Large intestine (tissue), 3 donors: ENCODE results near the gene FYN. TPM values are rescaled to one million over a fixed set of nuclear protein-coding genes. Genes with fewer than 3 reads are reported as not detected.

ENCODE experiments used
- DNase-seq, 2 donors: peaks; one replicate each; pipeline versions ENCODE4 v3.0.0 to v3.0.0-alpha.2; 2013
- H3K27ac ChIP-seq: one replicate; pipeline ENCODE4 v1.5.1; 2013; ENCODE audit warnings: low read length
- H3K27me3 ChIP-seq: 2 replicates; pipeline ENCODE4 v1.6.1; 2013; ENCODE audit warnings: low read length; ENCODE audit not compliant: control insufficient read depth, insufficient read depth
- H3K36me3 ChIP-seq: 2 replicates; pipeline ENCODE4 v1.6.1; 2013; ENCODE audit warnings: low read length; ENCODE audit not compliant: control insufficient read depth, insufficient read depth
- H3K4me1 ChIP-seq: one replicate; pipeline ENCODE4 v1.6.1; 2013; ENCODE audit warnings: low read length; ENCODE audit not compliant: control insufficient read depth, insufficient read depth
- H3K4me3 ChIP-seq: one replicate; pipeline ENCODE4 v1.5.1; 2013; ENCODE audit warnings: low read length
- H3K9me3 ChIP-seq: one replicate; pipeline ENCODE4 v1.6.1; 2013; ENCODE audit warnings: mild to moderate bottlenecking, low read depth, low read length, moderate library complexity; ENCODE audit not compliant: control insufficient read depth
- WGBS: methylation state at CpG from one replicate; pipeline ENCODE4 v1.1.5; 2013; ENCODE audit warnings: low lambda C conversion rate; ENCODE audit not compliant: insufficient coverage; 5-methylcytosine and 5-hydroxymethylcytosine counted together
- polyA plus RNA-seq: library from polyadenylated mRNA; unstranded; fragments of 120-200 nt; gene quantifications from one replicate; pipeline ENCODE4 v1.2.1, GENCODE V29; 2013

Gene FYN
- polyA plus RNA-seq, 1 donor: 46.0 TPM

- no peak overlapping the region for H3K27ac ChIP-seq
- no peak overlapping the region for H3K4me3 ChIP-seq
- WGBS: 75% methylated on average over 1 of the region's 6 CpGs
- H3K4me1 ChIP-seq: no peaks in the 10 kb centered on the region
- no peaks in the 10 kb centered on the region for H3K27me3 ChIP-seq
- DNase-seq: no peak
- no peaks in the 10 kb centered on the region for H3K9me3 ChIP-seq
- H3K36me3 ChIP-seq: no peaks in the 10 kb centered on the region
Measured at GRCh38 chr6:111823012-111823411, 50.2 kb downstream of the FYN start.

GRCh38 chr6:111819458-111819857, 53.8 kb downstream of the FYN start:
- 92% methylated on average over 1 of the region's 3 CpGs for WGBS
- no peak overlapping the region for H3K27ac ChIP-seq
- no peak for DNase-seq
- H3K9me3 ChIP-seq: no peaks in the 10 kb centered on the region
- H3K36me3 ChIP-seq: no peaks in the 10 kb centered on the region
- H3K4me1 ChIP-seq: no peaks in the 10 kb centered on the region
- no peak overlapping the region for H3K4me3 ChIP-seq
- no peaks in the 10 kb centered on the region for H3K27me3 ChIP-seq

- DNase-seq: no peak
- 80% methylated on average over 1 of the region's 5 CpGs for WGBS
- no peaks in the 10 kb centered on the region for H3K9me3 ChIP-seq
- H3K4me1 ChIP-seq: no peaks in the 10 kb centered on the region
- H3K27me3 ChIP-seq: no peaks in the 10 kb centered on the region
- no peak overlapping the region for H3K27ac ChIP-seq
- no peaks in the 10 kb centered on the region for H3K36me3 ChIP-seq
- H3K4me3 ChIP-seq: no peak overlapping the region
Measured at GRCh38 chr6:111818539-111819226, 54.6 kb downstream of the FYN start.

- WGBS: 93% methylated on average over 2 of the region's 6 CpGs
- H3K36me3 ChIP-seq: peaks cover 3% of the 10 kb centered on the region
- no peaks in the 10 kb centered on the region for H3K9me3 ChIP-seq
- H3K27ac ChIP-seq: no peak overlapping the region
- H3K4me1 ChIP-seq: no peaks in the 10 kb centered on the region
- no peak overlapping the region for H3K4me3 ChIP-seq
- no peaks in the 10 kb centered on the region for H3K27me3 ChIP-seq
- no peak for DNase-seq
Measured at GRCh38 chr6:111817451-111818120, 55.7 kb downstream of the FYN start.

GRCh38 chr6:111813677-111814310, 59.5 kb downstream of the FYN start:
- Histone ChIP-seq H3K36me3 (peaks cover 5% of the 10 kb centered on the region), H3K27me3 (no peaks in the 10 kb centered on the region), H3K4me1 (no peaks in the 10 kb centered on the region), H3K27ac (no peak overlapping the region), H3K9me3 (no peaks in the 10 kb centered on the region), H3K4me3 (no peak overlapping the region)
- DNase-seq: no peak
- WGBS: no CpG with 5 or more reads among the region's 8 CpGs

- Histone ChIP-seq H3K4me3 (no peak overlapping the region), H3K9me3 (no peaks in the 10 kb centered on the region), H3K27ac (no peak overlapping the region), H3K36me3 (peaks cover 5% of the 10 kb centered on the region), H3K27me3 (no peaks in the 10 kb centered on the region), H3K4me1 (no peaks in the 10 kb centered on the region)
- no peak for DNase-seq
Measured at GRCh38 chr6:111813237-111813636, 60.0 kb downstream of the FYN start.

GRCh38 chr6:111812060-111813038, 60.9 kb downstream of the FYN start:
- Histone ChIP-seq H3K36me3 (peaks cover 5% of the 10 kb centered on the region), H3K4me1 (no peaks in the 10 kb centered on the region), H3K27ac (no peak overlapping the region), H3K27me3 (no peaks in the 10 kb centered on the region), H3K4me3 (no peak overlapping the region), H3K9me3 (no peaks in the 10 kb centered on the region)
- 100% methylated on average over 2 of the region's 8 CpGs for WGBS
- DNase-seq: no peak

GRCh38 chr6:111810294-111811131, 62.7 kb downstream of the FYN start:
- no peak overlapping the region for H3K27ac ChIP-seq
- no peaks in the 10 kb centered on the region for H3K9me3 ChIP-seq
- no peak for DNase-seq
- H3K4me1 ChIP-seq: no peaks in the 10 kb centered on the region
- H3K4me3 ChIP-seq: no peak overlapping the region
- H3K27me3 ChIP-seq: no peaks in the 10 kb centered on the region
- WGBS: 80% methylated on average over 2 of the region's 10 CpGs
- H3K36me3 ChIP-seq: peaks cover 5% of the 10 kb centered on the region

GRCh38 chr6:111809766-111810165, 63.5 kb downstream of the FYN start:
- Histone ChIP-seq H3K27ac (no peak overlapping the region), H3K4me1 (no peaks in the 10 kb centered on the region)
- no peak for DNase-seq

More at GRCh38 chr6:111809766-111810165, 63.5 kb downstream of the FYN start:
- H3K27me3 ChIP-seq: no peaks in the 10 kb centered on the region
- no peaks in the 10 kb centered on the region for H3K9me3 ChIP-seq
- H3K36me3 ChIP-seq: peaks cover 5% of the 10 kb centered on the region
- H3K4me3 ChIP-seq: no peak overlapping the region
